Raji (cell line): ENCODE data around the gene EREG.

Source experiments
- POLR2A ChIP-seq: IDR thresholded peaks from 2 replicates; pipeline ENCODE4 v1.6.1; 2011; ENCODE audit warnings: low read depth, low read length, control low read depth; ENCODE audit not compliant: insufficient read depth

The EREG gene

DNA sequence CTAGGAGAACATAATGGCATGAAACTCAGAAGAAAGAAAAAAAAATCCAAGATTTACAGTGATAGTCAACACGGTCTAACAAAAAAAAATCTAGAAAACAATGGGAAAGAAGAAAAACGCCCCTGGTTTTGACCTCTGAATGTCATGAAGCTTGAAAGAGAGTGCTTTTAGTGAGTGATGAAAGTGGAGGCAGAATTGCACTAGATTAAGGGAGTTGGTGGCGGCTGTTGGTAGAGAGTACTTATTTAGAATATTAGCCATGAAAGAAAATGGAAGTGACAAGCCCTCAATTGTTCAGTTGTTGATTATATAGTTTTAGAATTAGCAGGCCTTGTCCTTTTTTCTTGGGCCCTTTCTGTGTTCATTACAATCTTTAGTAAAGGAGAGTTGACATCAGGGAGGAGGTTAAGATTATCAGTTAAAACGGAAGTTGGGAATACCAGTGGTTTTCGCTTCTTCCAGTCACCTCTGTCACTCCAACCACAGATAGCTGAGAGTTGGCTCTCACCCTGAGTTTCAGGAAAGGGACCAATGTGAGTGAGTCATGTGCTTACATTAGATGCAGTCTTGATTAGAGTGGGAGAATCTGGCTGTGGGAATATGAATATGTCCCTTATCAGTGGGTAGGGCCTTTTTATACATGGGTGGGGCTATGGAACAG, 29.7 kb downstream of the EREG start:
- no peak for TF ChIP-seq POLR2A

DNA sequence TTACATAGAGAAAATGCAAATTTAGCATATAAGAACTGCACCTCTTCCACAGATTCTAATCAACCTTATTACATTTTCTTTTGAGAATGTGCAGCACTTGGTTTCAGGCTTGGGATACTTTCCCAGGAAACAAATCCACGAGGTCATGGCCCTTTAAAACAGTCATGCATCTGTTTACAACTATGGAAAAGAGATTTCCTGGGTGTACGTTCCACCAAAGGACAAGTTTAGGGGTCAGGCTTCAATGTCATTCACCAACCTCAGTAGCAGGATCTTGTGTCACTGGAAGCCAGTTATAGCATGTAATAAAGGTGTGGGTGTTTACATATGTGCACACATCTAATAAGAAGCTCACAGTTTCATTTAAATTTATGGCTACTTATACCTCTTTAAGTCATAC, 30.7 kb downstream of the EREG start:
- TF ChIP-seq POLR2A, result no peak

DNA sequence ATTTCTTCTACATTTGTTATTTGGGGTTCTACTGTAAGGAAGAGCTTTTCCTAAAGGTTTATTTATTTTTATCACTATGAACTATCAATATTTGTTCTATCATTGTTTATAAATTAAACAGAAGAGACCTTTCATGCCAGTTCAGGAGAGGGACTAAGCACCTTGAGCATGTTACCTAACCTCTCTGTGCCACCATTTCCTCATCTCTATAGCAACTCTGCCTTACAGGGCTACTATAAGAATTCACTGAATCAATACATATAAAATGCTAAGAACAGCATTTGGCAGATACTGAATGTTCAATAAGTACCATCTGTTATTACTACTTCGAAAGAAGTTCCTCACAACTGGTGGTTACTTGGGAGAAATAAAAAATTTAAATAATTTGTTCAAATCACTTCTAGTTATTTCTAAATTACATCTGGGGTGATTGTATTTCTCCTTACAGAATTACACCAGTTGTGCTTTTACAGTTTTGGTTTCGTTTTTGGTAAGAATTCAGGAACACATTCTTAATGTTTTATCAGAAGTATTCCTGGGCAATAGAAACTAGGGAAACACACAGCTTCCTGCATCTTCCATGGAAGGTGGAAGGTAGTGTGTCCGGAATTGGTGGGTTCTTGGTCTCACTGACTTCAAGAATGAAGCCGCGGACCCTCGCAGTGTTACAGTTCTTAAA, 32.9 kb downstream of the EREG start:
- TF ChIP-seq POLR2A, result no peak

DNA sequence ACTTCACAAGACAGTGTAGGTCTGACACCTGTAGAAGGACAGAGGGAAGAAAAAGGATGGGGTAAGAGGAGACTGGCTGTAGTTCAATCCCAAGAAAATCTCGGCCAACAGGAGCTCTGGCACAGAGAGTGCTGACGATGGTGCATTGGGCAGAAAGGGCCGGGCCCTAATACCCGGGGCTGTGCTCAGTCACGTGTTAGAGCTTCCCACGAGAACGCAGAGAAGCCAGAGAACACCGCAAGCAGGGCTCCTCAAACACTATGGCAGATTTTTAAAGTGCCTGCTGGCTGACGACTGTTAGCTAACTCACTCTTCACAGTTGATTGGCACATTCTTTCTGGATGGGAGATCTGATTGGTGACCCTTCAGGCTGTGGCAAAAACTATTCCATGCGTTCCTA, 35.5 kb downstream of the EREG start:
- TF ChIP-seq POLR2A, result no peak

DNA sequence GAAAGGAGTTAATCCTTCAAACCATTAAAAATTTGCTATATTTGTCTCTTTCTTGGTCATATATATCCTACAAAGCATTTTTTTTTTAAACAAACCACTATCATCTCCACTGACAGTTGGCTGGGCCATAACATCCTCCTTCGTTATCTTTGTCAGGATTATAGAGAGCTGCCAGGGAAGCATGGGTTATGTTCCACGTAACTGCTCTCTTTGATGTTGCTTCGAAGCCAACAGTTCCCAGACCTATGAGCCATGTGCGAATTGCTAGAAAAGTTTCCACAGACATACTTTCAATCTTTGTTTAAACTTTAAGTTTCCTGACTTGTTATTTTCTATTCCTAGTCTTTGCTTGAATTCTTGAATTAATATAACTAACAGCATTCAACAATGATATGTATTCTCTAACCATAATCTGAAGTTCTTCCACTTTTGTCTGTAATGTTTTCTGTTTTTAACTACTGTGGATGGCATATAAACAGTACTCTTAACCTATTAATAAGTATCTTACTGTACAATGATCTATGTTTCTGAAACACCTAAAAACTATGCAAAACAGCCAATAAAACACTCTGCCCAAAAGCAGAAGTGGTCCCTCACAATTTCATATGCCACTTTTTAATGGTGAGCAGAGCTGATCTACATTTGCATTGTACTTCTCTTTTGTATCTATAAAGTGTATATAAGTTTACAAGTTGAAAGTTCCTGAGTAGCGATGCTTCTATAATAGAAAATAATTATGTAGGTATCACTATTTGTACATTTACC, 37.9 kb downstream of the EREG start:
- no peak for TF ChIP-seq POLR2A

DNA sequence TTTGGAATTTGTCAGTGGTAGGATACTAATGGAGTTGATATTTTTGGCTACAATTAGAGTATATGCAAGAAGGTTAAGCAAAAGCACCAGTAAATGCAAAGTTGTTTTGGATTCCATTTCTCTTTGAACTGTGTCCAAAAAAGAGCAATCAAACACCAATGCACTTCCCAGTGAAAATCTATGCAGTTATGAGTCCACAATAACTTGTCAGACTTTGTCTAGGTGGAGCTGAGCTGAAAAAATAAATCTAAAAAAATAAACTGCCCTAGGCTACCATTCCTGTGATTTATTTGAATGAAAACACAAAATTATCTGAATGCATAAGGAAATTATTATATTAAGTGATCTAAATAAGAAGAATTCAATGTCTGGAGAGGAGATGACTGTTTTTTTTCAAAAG, 42.9 kb downstream of the EREG start:
- TF ChIP-seq POLR2A, result no peak

DNA sequence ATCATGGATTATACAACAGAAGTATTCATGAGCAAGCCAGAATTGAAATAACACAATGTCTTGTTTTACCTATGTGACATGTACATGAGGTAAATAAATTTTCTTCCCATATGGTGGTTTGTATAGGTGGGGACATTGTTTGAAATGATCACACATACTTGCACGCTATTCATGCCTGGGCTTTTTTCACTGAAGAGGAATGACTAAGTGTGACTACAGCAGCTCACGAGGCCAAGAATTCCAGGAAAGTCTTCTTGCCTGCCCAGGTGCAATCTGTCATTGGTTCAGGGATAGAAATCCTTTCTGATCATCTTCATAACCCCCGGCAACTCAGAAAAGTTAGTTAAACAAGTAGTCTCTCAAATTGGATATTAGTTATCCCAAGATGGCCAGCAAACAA, 43.7 kb downstream of the EREG start:
- TF ChIP-seq POLR2A, result no peak

DNA sequence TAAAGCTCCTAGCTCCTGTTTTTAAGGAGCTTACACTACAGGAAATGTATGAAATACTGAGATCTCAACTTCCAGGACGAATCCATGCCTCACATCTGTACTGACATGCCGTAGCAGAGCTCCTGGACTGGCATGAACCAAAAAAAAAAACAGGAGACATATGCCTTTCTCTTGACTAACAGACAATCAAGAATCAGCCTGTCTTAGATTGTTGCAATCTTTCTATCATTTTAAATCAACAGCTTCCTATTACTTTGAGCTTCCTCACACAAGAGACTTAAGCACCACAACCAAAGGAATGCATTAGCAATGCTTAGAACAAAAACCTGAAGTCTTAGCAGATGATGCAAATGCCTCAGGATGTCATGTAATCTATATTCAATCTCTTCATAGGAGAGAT, 45.3 kb downstream of the EREG start:
- no peak for TF ChIP-seq POLR2A

DNA sequence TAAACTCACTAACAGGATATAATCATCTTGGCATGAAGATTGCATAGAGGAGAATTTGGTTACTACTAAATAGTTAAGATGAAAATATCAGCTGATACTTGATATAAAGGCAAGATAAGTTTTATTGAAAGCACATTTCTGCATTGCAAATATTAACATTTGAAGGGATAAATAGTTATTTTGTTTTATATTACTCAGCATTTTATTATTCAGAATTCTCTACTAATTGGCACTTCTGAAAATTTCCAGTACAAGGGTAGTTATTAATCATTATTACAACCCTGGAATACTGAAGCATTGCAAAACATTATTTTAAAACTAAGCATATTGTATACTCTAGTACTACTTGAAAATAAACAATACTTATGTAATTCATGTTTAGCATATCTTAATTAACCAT, 47.3 kb downstream of the EREG start:
- TF ChIP-seq POLR2A, result no peak

DNA sequence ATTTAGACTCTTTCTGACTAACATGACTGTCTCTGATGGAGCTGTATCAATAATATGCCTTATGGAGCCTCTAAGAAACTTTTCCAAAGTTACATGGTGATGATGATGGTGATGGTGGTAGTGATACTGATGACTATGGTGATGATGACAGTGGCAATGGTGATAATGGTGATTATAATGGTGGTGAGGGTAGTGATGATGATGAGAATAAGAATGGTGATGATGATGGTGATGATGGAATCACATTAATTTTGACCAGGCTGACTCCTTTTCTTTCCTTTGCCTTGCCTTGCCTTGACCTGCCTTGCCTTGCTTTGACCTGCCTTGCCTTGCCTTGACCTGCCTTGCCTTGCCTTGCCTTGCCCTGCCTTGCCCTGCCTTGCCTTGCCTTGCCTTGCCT, 48.3 kb downstream of the EREG start:
- TF ChIP-seq POLR2A, result no peak

DNA sequence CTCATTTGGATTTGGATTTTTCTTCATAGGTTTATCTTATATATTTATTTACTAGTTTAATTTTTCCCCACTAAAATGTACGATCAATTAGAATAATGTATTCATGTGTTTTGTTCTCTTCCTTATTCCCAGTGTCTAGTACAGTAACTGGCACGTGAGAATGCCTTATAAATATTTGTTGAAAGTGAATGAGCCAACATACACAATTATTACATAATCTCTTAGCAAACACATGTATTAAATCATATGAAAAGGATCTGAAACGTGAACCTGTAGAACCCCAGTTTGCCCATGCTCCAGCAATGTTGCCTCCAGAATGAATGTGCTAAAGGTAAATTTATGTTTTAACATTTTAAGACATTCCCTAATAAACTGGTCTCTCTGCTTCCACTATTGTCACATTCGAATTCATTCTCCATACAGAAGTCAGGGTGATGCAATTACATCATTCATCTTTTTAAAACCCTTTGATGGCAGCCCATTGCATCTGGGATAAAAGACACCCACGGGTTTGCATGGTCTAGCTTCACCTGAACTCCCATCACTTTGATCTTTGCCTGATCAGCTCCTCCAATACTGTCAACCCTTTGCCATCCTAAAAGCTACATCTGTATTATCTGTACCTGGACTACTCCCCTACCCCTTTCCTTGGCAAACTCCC, 49.3 kb downstream of the EREG start:
- no peak for TF ChIP-seq POLR2A

DNA sequence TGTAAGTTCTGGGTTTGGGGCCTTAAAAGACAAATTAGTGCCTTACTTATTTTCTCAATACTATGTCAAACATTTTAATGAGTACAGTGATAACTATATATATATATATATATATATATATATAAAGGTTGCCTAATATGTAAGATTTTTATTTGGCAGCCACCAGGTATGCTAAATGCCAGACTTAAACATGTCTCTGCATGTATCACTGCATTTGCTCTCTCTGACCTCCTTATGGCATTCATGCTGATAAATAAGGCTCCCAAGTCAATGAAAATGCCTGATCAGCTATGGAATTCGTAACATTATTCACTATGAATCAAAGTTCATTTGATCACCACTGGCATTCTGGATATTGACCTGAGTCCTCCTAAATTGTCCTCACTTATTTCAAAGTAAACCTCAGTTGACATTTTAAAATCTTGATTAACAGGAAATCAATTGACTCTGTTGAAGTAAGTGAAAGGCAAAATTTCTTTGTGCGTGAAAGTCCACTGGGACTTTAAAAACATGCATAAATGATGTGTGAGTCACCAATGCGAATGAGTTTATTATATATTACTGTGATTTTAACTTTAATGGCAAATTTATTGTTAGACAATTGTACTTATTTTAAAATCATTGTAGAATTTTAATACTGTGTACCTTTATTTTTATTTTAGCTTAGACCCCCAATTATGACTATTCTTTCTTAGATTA, 50.8 kb downstream of the EREG start:
- TF ChIP-seq POLR2A, result no peak

DNA sequence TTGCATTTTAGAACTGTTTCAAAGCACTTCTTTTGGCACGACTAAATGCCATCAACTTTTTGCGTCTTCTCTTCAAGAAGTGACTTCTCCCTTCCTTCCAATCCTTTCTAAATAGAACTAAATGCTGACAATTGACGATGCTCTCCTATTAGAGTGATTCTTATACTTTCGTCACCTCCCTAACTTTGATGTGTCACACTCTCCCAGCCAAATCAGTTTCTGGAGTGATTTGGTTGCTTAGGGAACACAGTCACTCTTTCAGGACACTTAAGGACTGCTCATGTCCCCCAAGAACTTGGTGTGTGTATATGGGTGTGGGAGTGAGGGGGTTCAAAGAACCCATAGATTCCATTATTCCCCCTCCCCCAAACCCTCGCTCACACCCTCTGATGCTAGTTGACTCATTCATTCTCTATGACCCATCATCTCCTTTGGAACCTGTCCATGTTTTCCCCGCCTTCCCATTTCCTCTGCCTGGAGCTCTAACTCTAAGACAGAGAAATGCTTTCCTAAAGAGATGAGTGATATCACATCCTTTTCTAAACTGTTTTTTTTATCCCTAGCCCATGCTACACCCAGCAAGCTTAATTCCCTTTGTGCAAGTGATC, 53.2 kb downstream of the EREG start:
- TF ChIP-seq POLR2A, result no peak

DNA sequence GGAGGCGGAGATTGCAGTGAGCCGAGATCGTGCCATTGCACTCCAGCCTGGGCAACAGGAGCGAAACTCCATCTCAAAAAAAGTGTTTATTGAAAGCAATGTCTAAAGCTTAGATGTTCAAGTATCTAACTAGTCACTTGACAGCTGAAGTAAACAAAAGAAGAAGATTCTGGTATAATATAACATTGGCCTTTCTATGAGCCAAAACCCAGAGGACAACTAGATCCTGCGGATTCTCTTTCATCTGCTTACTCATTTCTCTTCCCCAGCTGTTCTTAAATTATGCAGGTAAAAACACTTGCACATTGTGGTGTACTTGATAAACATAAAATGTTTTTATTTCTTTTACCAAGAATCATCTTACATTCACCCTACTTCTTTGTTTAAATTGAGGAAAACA, 55.9 kb downstream of the EREG start:
- TF ChIP-seq POLR2A, result no peak

DNA sequence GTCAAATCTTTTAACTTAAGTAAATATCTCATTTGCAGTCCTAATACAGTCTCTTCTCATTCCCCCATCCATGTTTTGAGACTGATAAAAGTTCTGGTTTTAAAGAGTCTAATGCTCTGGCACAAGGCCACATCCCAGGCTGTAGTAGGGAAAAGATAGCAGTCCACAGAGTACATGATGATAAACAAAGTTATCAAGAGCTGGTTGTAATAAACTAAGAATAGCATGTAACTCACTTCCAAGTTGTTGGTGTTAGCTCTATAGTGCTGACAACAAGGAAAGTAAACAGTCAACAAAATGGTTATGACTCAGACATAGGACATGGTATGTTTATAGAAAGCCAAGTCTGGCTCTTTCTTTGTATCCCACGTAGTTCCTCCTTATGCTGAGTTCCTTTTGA, 58.2 kb downstream of the EREG start:
- TF ChIP-seq POLR2A, result no peak
